GM19438 (cell line): ENCODE results near the gene HPCAL1.
A peak's percentile ranks its signal among the peaks of the same experiment; 100 is the strongest.

ENCODE experiments used
- ATAC-seq: cut with Tn5 transposase; IDR thresholded peaks from one replicate; pipeline ENCODE4 v1.9.1; 2021; ENCODE audit warnings: low read depth; ENCODE audit not compliant: unreplicated experiment

The HPCAL1 gene

GRCh38 chr2:10319892-10320574, 17.3 kb downstream of the HPCAL1 start:
- ATAC-seq: no peak

- no peak for ATAC-seq
Measured at GRCh38 chr2:10320575-10320931, 17.8 kb downstream of the HPCAL1 start.

GRCh38 chr2:10320933-10321332, 18.2 kb downstream of the HPCAL1 start:
- no peak for ATAC-seq

- no peak for ATAC-seq
Measured at GRCh38 chr2:10321622-10322021, 18.9 kb downstream of the HPCAL1 start.

GRCh38 chr2:10322481-10322880, 19.8 kb downstream of the HPCAL1 start:
- ATAC-seq: no peak

- no peak for ATAC-seq
Measured at GRCh38 chr2:10322973-10323372, 20.3 kb downstream of the HPCAL1 start.

- ATAC-seq: no peak
Measured at GRCh38 chr2:10323535-10323934, 20.8 kb downstream of the HPCAL1 start.

GRCh38 chr2:10324095-10324832, 21.6 kb downstream of the HPCAL1 start:
- ATAC-seq: no peak

GRCh38 chr2:10325278-10326145, 22.8 kb downstream of the HPCAL1 start:
- no peak for ATAC-seq

GRCh38 chr2:10326151-10326616, 23.5 kb downstream of the HPCAL1 start:
- ATAC-seq: no peak

GRCh38 chr2:10326707-10327594, 24.2 kb downstream of the HPCAL1 start:
- ATAC-seq: no peak

- no peak for ATAC-seq
Measured at GRCh38 chr2:10327896-10328669, 25.4 kb downstream of the HPCAL1 start.

- ATAC-seq: no peak
Measured at GRCh38 chr2:10328670-10329579, 26.2 kb downstream of the HPCAL1 start.

- ATAC-seq: no peak
Measured at GRCh38 chr2:10329580-10329879, 26.8 kb downstream of the HPCAL1 start.

- no peak for ATAC-seq
Measured at GRCh38 chr2:10329880-10330699, 27.4 kb downstream of the HPCAL1 start.

GRCh38 chr2:10330700-10331026, 28.0 kb downstream of the HPCAL1 start:
- ATAC-seq: no peak

GRCh38 chr2:10331027-10331701, 28.5 kb downstream of the HPCAL1 start:
- peak; percentile 59 for ATAC-seq
